GM18508 (cell line): ENCODE measurements around the gene GAS6.
"Not testable (repeated sequence)": the region's sequence is repeated elsewhere in the genome, so short reads cannot be mapped to it uniquely, and the experiment has no call there.

Source experiments
- ATAC-seq: cut with Tn5 transposase; IDR thresholded peaks from one replicate; pipeline ENCODE4 v1.9.1; 2021; ENCODE audit warnings: moderate number of reproducible peaks; ENCODE audit not compliant: insufficient read depth, unreplicated experiment

GAS6 gene

DNA sequence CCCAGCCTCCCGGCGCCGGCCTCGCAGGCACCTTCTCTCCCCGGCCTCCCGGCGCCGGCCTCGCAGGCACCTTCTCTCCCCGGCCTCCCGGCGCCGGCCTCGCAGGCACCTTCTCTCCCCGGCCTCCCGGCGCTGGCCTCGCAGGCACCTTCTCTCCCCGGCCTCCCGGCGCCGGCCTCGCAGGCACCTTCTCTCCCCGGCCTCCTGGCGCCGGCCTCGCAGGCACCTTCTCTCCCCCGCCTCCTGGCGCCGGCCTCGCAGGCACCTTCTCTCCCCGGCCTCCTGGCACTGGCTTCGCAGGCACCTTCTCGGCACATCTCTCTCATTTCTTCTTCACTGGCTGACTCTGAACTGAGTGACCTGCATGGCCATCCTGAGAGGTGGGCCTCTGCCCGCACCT lies 37.4 kb downstream of the GAS6 start:
- not testable (repeated sequence) for ATAC-seq

DNA sequence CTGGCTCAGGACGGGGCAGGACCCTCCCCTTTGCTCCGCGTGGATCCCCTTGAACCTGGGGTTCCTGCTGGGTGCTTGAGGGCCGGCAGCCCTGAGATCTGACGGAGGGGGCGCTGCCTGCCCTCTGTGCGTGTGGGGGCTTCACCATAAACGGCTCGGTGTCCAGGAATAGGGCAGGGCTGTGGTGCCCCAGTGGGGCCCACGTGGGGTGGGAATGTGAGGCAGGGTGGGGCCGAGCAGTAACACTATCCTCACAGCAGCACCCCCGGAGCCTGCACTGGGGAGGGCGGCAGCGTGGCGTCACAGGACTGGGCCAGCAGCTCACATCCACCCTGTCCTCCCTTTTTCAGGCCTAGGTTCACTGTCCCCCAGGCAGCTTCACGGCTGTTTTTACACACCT lies 38.0 kb downstream of the GAS6 start:
- no peak for ATAC-seq

DNA sequence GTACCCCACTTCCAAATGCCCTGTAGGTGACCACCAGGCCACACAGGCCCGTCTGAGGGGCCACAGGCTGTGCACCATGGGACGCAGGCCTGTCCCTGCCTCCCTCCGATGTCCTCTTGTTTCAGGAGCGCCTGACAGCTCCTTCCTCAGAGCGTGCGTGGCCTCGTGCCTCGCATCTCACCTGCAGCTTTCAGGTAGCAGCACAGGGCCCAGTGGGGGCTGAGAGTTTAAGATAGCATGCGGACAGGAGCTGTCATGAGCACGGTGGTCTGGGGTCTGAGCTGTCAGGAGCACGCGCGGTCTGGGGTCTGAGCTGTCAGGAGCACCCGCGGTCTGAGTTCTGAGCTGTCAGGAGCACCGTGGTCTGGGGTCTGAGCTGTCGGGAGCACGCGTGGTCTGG lies 40.1 kb downstream of the GAS6 start:
- ATAC-seq, result no peak

DNA sequence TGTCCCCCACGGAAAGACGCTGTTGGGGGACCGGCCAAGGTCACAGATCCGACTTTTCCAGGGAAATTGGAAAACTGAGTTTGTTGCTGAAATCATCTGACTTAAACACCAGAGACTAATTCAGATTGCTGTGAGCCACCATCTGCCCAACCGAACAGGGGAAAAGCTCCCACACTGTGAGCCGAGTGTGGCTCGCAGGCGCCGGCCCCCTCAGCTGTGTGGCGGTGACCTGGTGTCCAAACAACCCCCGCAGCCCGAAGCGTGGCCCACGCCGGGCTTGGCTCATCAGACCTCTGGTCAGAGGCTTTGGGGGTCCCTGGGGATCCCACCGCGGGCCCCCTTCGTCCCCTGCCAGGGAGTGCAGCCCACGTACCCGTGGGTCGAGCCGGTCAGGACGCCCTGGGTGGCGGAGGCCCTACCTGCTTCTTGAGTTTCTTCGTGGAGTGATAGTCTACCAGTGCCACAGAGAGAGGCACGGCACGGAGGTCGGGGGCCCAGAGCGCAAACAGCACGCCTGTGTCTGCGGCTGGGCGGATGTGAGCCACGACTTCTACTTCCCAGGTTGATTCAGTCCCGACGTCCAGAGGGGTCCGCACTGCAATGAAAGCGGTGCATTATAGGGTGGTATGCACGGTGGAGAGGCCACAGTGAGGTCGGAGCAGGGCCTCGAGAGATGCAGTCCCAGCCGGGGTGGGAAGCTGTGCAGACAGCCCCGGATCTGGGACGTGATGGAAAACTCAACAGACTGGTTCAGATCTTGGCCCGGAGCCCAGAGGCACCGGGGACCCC lies 40.7 kb downstream of the GAS6 start:
- ATAC-seq, result no peak

DNA sequence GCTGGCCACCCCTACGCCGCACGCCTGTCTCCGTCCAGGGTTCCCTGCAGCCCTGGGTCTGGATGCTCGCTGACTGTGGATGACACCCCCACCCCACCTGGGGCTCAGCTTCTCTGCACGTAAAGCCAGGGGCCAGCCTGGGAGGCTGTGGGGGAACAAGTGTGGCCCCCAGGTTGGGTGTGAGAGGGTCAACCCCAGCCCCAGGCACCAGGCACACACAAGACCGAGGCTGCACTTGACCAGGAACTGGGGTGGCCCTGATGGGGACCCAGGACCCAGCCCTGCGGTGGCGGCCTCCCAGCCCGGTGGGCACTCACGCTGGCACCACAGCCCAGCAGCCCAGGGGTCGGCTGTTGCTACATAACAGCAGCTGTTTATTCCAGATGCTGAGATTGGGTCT lies 41.6 kb downstream of the GAS6 start:
- no peak for ATAC-seq

DNA sequence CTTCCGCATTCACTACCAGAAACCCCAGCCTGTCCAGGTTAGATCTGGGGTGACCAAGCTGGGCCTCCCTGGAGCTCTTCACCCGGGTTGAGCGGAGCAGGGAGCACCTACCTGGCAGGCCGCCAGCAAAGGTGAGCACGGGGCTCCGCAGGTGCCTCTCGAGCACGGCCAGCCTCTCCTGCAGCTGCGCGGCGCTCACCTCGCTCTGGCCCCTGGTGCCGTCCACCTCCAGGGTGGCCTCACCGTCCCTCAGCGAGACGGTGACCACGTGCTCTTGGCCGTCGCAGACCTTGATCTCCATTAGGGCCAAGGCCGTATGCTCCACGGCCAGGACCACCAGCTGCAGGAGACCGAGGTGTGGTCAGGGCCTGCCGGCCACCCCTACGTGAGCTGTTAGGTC lies 42.0 kb downstream of the GAS6 start:
- ATAC-seq, result no peak

DNA sequence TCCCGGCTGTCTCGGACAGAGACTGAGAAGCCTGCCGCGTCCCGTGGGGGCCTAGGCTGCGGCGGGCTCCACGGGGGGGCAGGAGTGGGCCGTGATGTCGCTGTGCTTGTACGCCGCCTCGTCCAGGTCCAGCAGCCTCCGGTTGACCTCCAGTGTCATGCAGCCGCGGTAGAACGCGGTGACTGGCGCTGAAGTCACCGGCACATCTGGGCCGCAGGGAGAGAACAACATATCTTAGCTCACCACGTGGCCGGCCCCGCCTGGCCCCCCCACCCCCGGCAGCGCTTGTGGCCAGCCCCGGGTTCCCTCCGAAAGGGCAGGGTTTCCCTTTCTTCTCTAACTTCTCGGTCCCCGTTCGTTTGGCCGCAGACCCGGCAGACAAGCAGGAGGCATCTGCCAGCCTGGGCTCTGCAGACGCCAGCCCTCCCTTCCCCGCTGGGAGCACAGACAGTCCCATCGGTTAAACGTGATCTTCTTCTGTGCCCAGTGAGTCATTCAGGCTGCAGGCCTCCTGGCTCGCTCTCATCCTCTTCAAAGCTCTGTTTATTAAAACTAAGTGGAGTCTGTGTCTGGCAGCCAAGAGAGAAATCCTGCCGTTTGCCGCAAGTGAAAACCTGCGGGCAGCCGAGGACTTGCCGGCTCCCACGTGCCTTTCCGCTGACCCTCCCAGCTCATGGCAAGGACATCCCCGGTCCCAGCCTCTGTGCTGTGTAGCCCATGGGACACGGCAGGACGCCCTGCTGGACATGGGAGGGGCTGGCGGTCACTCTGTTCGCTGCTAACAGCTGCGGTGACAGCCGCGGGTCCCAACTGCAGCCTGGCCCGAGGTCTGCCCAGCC lies 42.8 kb downstream of the GAS6 start:
- ATAC-seq, result no peak

DNA sequence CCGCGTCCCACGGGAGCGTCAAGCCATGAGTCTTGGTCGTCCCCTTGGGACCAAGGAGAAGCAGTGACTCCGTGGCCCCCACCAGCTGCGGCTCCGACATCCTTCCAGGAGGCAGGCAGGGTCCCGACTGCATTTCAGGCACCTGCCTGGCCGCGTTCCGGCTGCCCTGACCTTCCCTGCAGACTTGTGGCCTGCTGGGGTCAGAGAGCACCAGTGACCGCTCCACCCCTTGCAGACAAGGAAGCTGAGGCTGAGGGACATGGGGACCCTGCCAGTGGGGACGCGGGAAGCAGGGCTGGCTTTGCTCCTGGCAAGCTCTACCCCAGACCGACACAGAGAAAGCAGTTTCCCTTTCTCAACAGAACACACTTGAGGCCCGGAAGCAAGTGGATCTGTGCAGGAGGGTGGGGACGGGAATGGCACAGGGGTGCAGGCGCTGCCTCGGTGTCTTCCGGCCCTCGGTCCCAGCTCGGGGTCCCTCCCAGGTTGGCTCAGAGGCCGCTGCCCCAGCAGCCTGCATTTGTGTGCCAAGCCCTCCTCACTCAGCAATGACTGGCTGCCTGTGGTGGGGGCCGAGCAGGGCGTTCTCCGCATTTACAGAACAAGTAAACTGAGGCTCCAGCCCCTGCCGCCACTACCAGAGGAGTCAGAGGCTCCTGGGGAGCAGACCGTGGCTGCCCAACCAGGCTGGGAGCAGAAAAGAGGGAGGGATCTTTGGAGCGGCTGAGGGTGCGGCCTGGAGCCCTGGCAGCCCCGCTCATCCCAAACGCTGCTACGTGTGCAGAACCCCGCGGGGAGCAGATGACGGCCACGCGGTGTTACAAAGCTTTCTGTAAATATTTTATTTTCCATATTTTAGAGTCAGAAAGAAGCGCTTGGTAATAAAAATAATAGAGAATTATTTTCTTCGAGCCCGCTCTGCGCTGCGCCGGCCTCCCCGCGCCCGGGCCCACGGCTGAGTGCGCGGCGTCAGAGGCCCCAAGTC lies 43.9 kb downstream of the GAS6 start:
- no peak for ATAC-seq

DNA sequence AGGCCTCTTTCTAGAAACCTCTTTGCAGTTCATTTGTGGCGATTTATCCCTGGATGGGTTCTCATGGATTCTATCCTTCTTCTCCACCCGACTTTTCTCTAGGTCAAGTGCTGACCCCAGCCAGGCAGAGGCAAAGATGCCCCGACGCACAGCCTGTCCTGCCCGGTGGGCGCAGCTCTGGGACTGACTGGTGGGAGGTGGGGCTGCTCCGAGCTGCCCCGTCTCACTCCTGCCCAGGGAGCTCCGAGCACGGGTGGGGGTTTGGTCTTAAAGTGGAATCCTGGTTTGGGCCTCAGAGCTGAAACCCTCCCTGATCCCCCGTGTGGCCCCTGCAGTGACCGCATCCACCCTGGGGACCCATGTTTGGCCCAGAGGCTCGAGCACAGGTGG lies 44.5 kb downstream of the GAS6 start:
- no peak for ATAC-seq

DNA sequence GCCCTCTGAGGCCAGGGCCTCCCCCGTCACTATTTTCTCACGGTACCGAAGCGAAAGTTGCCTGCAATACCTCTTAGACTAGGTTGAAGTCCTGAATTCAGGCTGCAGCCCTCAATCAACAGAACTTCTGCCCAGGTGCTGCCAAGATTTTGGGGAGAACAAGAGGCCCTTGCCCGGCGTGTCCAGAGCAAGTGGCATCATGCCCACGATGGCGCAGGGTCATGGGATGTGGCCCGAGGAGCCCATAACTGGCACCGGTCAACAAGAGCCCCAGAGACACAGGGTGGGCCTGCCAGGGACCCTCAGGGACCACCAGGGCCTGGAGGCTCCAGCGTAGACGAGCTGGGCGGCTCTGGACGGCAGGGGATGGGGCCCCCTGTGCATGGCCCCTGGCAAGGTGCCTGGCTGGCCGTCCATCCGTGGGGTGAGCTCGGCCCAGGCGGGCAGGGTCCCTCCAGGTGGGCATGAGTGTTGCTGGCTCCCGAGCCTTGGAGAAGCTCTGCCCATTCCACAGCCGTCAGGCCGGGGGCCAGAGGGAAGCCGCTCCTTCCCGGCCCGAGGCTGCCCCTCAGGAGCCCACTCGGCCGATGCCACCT lies 45.1 kb downstream of the GAS6 start:
- no peak for ATAC-seq

DNA sequence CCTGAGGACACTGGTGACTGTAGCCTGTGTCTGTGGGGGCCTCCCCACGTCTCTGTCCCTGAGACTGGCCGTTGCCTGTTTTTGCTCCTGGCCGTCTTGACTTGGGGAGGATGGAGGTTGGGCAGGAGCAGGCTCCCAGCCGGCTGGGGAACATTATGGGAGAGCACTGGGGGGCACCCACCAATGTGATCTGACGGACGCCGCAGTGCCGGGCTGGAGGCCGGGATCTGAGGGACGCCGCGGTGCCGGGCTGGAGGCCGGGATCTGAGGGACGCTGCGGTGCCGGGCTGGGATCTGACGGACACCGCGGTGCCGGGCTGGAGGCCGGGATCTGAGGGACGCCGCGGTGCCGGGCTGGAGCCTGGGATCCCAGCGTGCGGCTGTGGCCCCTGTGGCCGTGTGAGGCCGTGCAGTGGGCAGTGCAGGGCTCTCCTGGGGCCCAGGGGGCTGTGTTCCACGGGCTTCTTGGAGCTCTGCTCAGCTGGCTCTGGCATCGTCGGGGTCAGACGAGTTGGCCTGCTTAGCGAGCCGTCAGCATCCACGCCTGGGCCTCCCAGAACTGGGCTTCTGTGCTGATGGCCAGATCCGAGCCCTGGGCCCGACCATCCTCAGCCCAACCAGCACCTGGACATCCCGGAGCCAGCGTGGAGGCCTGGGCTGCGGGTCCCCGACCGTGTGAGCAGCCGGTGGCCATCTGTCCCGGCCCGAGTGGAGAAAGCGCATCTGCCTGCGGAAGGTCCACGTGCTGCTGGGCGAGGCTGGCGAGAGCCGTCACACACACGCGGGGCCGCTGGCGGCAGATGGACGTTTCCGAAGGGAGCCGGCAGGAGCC lies 45.8 kb downstream of the GAS6 start:
- ATAC-seq, result no peak

DNA sequence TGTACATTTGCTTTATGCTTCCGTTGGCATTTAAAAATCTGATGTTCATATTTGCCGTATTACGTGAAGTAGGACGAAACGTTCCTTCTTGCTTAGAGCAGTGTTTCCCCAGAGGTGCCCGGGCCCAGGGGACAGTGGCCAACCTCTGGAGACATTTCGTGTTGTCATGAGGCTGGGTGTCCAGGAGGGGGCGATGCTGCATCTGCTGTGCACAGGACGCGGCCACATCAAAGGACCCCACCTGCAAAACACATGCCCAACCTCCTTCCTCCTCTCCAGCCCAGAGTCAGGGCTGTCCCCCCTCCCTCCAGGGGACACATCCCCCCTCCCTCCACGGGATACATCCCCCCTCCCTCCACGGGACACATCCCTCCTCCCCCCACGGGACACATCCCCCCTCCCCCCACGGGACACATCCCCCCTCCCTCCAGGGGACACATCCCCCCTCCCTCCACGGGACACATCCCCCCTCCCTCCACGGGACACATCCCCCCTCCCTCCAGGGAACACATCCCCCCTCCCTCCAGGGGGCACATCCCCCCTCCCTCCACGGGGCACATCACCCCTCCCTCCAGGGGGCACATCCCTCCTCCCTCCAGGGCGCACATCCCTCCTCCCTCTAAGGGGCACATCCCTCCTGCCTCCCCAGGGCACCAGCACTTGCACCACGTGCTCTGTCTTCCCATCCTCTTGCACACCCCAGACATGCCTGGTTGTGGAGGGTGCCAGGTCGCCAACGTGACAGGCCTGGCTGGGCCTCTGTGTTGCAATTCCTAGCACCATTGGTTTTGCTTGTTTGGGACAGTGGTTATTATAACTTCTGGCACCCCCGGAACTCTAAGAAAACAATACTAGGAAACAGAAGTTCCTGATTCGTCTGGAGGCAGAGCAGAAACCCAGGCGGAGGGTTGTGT lies 46.7 kb downstream of the GAS6 start:
- ATAC-seq, result no peak

DNA sequence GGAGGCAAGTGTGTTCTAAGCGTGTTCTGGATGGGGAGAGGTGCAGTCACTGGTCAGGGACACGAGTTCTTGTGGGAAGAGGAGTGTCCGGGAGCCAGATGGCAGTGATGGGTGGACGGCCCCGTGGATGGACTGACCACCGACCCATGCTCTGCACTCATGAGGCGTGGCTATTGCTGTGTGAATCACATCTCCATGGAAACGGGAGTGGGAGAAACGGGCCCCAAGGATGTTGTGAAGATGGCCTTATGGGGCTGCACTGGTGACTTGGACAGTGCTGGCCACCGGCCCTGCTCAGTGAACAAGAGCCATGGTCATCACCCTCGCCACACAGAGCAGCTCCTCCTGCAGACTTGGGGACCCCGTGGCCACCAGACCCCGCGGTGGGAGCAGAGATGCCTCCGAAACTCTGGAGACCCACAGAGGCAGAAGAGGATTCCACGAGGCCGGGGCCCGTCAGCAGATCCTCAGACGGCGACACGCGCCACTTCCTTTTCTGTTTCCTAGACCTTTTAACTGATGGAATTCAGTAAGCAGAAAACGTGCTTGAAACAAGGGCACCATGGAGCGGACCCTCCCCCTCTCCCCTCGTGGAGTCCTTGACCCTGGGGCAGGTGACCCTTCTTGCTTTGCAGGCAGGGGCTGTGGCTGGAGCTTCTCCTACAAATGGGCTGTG lies 47.5 kb downstream of the GAS6 start:
- no peak for ATAC-seq

DNA sequence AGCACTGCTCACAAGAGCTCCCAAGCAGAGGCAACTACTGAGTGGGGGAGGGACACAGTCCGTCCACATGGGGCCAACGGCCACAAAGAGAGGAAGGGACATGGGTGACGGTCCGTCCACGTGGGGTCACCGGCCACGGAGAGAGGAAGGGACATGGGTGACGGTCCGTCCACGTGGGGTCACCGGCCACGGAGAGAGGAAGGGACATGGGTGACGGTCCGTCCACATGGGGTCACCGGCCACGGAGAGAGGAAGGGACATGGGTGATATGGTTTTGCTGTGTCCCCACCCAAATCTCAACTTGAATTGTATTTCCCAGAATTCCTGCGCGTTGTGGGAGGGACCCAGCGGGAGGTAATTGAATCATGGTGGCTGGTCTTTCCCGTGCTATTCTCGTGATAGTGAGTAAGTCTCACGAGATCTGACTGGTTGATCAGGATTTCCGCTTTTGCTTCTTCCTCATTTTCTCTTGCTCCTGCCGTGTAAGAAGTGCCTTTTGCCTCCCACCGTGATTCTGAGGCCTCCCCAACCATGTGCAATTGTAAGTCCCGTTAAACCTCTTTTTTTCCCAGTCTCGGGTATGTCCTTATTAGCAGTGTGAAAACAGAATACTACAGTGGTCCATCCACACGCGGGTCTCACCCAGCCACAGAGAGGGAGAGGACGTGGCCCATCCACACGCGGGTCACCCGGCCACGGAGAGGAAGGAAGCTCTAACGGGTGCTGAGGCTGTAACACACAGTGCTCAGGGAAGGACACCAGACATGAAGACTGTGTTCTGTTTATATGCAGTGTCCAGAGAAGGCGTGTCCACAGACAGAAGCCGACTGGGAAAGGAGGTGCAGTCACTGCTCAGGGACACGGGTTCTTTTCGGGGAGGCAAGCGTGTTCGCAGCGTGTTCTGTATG lies 48.5 kb downstream of the GAS6 start:
- no peak for ATAC-seq

DNA sequence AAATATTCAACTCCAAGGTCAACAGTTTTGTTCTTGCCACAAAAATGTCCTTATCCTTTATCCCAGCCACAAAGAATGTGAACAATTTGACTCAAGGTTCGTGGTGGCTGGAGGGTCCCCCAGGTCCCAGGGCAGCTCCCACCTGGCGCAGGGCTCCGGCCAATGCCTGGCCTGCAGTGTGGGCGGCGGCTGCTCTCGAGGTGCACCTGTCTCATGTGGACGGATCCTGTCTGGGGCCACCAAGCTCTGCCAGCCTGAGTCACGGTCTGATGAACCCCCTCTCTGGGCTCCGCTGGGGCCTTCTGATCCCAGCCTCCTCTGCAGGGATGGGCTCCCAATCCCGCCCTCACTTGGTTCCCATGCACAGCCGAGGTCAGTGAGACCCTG lies 49.4 kb downstream of the GAS6 start:
- no peak for ATAC-seq

DNA sequence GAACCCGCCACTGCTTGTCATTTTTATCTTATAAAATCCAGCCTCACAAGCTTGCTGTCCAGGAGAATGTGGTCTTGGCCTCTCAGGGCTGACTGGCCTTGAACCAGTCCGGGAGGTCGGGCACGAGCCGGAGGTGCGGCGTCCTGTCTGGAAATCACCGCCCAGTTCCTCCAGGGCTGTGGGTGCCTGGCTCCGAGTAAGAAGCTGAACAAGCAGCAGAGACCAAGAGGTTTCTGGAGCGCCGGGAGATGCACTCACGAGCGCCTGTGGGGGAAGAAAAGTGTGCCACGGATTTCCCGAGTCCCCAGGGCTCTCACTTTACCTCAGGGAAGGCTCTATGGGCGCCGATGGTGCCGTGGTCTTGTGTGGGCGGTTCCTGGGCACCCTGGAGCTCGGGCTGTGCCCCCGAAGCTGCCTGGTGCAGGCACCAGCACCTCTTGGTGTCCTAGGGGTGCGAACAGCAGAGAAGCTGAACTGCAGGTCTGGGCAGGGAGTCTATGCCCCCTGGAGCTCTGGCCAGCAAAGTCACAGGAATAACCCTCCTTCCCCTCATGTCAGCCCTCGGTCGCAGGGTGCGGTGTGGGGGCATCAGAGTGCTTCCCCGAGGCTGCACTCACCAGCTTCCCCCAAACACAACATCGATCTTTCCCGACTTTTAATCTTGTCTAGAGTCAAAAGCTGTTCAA lies 50.0 kb downstream of the GAS6 start:
- no peak for ATAC-seq
